GM19328 (cell line): Measurements from ENCODE around the gene TBC1D22B.
"Not testable (repeated sequence)": the region's sequence is repeated elsewhere in the genome, so short reads cannot be mapped to it uniquely, and the experiment has no call there.

Experiments
- ATAC-seq: cut with Tn5 transposase; IDR thresholded peaks from one replicate; pipeline ENCODE4 v1.9.1; 2021; ENCODE audit warnings: mild to moderate bottlenecking, moderate library complexity; ENCODE audit not compliant: unreplicated experiment

The TBC1D22B gene

GRCh38 chr6:37265860-37266259 lies 8.3 kb downstream of the TBC1D22B start:
- ATAC-seq: no peak

GRCh38 chr6:37269105-37269504 lies 11.5 kb downstream of the TBC1D22B start:
- ATAC-seq: no peak

- no peak for ATAC-seq
Measured at GRCh38 chr6:37272834-37273566, 15.4 kb downstream of the TBC1D22B start.

GRCh38 chr6:37273690-37274089 lies 16.1 kb downstream of the TBC1D22B start:
- ATAC-seq: no peak

GRCh38 chr6:37275350-37275749 lies 17.8 kb downstream of the TBC1D22B start:
- no peak for ATAC-seq

GRCh38 chr6:37277001-37277409 lies 19.4 kb downstream of the TBC1D22B start:
- no peak for ATAC-seq

GRCh38 chr6:37279366-37280134 lies 22.0 kb downstream of the TBC1D22B start:
- no peak for ATAC-seq

- no peak for ATAC-seq
Measured at GRCh38 chr6:37280162-37280887, 22.8 kb downstream of the TBC1D22B start.

- ATAC-seq: no peak
Measured at GRCh38 chr6:37282371-37282770, 24.8 kb downstream of the TBC1D22B start.

- ATAC-seq: no peak
Measured at GRCh38 chr6:37283268-37283667, 25.7 kb downstream of the TBC1D22B start.

- no peak for ATAC-seq
Measured at GRCh38 chr6:37283671-37284151, 26.1 kb downstream of the TBC1D22B start.

- no peak for ATAC-seq
Measured at GRCh38 chr6:37284781-37285180, 27.2 kb downstream of the TBC1D22B start.

- ATAC-seq: no peak
Measured at GRCh38 chr6:37285861-37286311, 28.3 kb downstream of the TBC1D22B start.

- no peak for ATAC-seq
Measured at GRCh38 chr6:37287519-37288157, 30.1 kb downstream of the TBC1D22B start.

- ATAC-seq: no peak
Measured at GRCh38 chr6:37288247-37288646, 30.7 kb downstream of the TBC1D22B start.

GRCh38 chr6:37289931-37290330 lies 32.4 kb downstream of the TBC1D22B start:
- no peak for ATAC-seq

- ATAC-seq: no peak
Measured at GRCh38 chr6:37293426-37293825, 35.9 kb downstream of the TBC1D22B start.

- ATAC-seq: not testable (repeated sequence)
Measured at GRCh38 chr6:37297637-37298036, 40.1 kb downstream of the TBC1D22B start.

GRCh38 chr6:37298958-37299357 lies 41.4 kb downstream of the TBC1D22B start:
- no peak for ATAC-seq

- no peak for ATAC-seq
Measured at GRCh38 chr6:37299990-37300389, 42.4 kb downstream of the TBC1D22B start.
